GM21786 (cell line): ENCODE measurements around the gene HDHD3.
A peak's percentile ranks its signal among the peaks of the same experiment; 100 is the strongest.
"Not testable (repeated sequence)": the region's sequence is repeated elsewhere in the genome, so short reads cannot be mapped to it uniquely, and the experiment has no call there.

Experiments used
- ATAC-seq: cut with Tn5 transposase; IDR thresholded peaks from one replicate; pipeline ENCODE4 v1.9.1; 2021; ENCODE audit not compliant: unreplicated experiment

HDHD3 gene, protein sequence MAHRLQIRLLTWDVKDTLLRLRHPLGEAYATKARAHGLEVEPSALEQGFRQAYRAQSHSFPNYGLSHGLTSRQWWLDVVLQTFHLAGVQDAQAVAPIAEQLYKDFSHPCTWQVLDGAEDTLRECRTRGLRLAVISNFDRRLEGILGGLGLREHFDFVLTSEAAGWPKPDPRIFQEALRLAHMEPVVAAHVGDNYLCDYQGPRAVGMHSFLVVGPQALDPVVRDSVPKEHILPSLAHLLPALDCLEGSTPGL

DNA sequence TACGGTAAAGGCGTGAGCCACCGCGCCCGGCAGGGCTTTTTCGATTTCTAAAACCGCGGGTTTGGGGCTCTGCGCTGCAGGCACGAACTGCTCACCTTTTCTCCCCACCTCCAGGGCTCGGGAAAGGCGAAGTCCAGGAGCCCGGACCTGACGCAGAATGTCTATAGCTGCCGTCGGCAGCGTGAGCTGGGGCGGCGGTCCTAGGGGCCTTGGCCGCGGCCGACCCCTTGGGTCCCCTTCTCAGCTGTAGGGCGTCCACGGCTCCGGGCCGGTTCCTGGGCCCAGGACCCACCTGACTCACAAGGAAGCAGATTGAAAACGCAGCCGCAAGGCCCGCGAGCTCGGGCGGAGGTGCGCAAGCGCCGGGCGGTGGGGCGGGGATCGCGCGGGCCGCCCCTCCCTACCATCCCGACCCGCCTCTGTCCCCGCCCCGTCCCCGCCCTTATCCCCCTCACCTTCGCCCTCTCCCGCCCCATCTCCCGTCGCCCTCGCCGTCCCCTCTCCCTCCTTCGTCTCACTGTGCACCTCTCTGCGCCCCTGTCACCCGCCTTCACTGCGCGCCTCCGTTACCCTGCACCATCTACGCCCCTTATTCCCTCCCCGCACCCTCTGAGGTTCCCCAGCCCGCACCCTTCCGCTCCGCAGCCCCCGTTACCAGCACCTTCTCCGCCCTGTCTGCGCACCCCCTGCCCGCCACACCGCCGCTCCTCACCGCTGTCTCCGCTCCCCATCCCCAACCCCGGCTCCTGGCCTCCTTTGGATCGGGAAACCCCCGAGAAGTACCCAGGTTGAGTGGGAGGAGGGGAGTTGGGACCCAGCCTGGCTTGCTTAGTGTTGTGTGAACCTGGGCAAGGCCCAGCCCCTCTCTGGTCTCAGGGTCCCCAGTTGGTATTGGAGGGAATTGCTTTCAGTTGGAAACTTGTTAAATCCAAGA lies at the start of gene HDHD3:
TSS of gene HDHD3 (minus strand) at position 353 of the 934 bp plus-strand sequence. CDS start 2,632 bp downstream, outside the sequence.
- peak; percentile 58 for ATAC-seq

DNA sequence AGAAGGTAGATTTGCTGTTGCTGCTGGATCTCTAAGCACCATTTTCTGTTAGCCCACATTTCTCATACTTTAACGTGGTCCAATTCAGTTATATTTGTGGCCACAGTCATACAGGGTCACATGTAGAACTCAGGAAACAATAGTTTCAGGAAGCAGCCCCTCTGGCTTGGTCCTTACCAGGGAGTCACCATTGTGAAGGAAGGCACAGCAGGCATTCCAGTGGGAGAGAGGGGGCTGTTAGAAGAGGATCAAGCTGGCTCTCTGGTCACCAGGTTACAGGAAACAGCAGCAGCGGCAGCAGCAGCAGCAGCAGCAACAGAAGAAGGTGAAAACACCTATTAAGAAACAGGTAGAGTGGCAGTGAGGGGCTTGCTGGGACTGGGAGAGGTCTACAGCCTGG lies 48.3 kb upstream of the HDHD3 start:
- ATAC-seq = no peak

DNA sequence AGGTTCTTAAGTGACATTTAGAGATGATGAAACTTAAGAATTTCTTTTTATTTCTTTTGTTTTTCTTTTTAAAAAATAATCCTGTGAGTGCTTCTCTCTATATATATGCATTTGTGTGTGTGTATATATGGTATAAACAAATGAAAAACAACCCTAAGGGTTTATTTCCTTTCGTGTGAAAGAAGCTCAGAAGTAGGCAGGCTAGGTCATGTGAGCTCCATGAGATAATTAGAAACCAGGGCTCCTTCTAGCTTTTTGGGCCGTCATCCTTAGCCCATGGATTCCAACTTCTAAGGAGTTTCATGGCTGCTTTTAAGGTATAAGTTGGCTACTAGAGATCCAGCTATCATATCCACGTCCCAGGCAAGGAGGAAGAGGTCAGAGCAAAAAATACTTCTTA lies 44.9 kb upstream of the HDHD3 start:
- no peak for ATAC-seq

DNA sequence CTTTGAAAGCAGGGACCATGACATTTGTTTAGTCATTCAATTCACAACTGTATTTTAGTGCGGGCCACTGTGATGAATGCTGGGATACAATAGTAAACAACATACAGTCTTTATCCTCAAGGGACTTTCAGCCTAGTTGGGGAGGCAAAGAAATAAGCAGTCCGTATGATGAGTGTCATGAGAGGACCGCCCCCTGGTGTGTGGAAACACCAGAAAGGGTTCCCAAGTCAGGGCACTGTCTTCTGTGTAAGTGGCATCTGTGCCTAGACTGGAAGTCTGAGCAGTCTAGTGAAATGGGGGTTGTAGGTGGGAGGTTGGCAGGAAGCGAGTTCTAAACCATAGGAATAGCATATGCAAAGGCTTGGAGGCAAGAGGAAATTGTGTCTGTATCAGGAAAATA lies 40.6 kb upstream of the HDHD3 start:
- no peak for ATAC-seq

DNA sequence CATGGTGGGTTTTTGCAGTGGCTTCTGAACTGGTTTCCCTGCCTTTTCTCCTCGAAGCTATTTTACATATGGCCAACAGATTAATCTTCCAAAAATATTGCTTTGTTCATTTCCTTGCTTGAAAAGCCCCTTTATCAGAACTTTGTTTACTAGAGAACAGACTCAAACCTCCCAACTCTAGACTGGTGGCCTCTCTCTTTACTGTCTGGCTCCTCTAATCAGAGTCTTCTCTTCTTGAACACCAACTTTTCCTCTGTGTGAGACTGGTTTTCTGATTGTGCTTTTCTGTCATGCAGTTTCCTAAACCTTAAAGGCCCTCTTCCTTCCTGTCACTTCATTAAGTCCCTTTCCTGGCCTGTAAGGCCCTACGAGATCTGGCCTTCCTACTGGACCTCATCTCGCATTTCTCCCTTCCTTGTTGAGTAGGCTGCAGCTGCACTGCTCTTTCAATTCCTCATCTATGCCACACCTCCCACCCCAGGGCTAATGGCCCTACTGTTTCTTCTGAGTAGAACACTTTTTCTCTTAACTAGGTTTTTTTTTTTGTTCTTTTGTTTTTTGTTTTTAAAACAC lies 39.4 kb upstream of the HDHD3 start:
- peak; percentile 99 for ATAC-seq

DNA sequence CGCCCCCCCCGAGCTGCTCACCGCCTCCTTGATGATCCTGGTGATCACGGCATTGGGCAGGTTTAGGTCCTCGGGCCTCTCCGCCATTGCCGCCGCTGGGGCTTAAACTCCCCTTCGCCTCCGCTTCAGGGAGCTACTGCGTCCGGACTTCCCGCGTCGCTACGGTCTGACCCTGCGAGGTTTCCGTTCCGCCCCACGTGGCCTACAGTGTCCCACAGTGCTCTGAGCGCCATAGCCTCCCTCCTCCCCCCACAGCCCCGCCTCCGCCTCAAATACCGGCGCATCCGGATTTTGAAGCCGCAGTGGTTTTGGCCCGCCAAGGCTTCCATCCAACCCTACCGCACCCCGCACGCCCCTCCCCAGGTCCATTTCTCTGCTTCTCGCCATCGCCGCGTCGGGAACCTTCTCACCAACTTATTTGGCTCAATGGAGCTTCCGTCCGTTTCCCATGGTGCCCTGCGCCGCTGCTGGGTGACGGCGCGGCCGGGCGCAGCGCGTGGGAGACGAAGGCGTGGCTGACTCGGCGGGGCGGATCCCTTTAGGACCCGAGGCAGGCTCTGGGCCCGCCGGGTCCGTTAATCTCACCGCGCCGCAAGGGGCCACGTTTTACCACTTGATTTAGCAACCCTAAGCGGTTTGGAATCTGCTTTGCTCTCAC lies 33.5 kb upstream of the HDHD3 start, which contains the start of the genes C9orf43 and POLE3:
TSS of gene C9orf43 (plus strand) at position 541 of the 658 bp plus-strand sequence. CDS start 2,747 bp downstream, outside the sequence.
TSS of gene POLE3 (minus strand) at position 469 of the 658 bp plus-strand sequence. CDS start at position 87, 382 bp downstream.
- peak; percentile 92 for ATAC-seq

DNA sequence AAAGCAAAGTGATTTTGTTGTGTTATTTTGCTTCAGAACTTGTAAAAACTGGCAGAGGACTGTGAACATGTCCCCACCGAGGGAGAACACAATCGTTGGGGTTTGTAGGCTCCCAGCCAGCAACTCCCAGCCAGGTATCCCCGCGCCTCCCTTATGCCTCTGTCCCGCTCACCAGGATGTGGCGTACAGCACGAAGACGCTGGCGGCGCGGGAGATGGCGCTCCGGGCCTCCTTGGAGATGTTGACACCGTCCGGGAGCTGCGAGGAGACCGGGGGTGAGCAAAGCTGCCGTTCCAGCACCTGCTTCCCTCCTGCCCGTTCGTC lies 33.1 kb upstream of the HDHD3 start:
- no peak for ATAC-seq

DNA sequence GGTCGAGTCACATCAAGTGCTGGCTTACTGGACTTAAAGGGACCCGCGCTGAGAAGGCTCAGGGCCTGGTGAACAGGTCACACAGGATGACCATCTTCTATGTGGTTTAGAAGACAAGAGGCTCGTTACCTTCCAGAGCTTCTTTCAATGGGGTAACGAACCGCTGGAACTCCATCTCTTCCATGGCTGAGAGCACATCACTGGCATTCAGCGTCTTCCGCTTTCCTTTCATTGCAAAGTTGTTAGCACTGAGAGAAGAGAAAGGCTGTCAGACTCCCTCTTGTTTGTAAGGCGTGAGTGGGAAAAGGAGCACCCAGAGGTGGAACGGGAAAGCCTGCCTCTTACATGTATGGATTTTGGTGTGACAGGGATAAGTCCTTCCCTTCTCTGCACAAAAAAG lies 32.7 kb upstream of the HDHD3 start:
- no peak for ATAC-seq

DNA sequence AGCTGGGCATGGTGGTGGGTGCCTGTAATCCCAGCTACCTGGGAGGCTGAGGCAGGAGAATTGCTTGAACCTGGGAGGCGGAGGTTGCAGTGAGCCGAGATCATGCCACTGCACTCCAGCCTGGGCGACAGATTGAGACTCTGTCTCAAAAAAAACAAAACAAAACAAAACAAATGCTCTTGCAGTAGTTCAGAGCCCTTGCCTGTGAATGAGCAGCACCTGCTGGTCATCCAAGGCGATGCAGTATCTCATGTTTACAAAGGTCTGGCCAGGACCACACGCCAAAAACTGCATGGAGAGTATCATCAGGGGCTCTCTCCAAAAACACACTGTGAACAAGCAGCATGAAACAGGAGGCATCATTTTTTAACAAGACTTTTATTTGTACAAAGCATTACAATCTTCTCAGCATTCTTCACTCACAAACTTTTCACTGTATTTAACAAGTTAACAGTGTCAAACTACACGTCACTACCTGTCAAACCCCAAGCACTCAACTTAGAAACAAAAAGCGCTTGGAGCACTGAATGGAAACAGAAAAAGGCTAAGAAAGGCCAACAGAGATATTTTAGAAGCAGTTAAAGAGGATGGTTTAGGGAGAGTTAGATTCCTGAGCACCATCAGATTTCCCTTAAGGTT lies 30.2 kb upstream of the HDHD3 start:
- ATAC-seq = peak; percentile 19

DNA sequence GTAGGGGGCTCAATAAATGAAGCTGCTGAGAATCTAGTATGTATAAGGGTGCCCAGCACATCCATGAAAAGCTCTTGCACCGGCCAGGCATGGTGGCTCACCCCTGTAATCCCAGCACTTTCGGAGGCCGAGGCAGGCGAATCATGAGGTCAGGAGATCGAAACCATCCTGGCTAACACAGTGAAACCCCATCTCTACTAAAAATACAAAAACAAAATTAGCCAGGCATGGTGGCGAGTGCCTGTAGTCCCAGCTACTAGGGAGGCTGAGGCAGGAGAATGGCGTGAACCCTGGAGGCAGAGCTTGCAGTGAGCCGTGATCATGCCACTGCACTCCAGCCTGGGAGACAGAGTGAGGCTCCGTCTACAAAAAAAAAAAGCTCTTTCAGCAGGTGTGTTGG lies 29.6 kb upstream of the HDHD3 start:
- ATAC-seq = not testable (repeated sequence)

DNA sequence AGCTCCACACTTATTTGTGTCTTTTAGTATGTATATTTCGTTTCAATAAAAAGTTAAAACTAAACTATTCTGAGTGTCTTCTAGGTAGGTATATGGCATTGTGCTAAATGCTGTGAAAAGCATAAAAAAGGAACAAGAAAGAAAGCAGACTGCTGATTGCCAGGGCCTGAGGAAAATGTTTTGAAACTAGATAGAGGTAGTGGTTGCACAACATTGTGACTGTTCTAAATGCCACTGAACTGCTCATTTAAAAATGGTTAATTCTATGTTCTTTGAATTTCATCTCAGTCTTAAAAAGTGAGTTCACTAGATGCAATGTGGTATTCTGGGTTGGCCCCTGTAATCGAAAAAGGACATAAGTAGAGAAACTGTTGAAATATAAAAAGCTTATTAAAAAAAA lies 26.9 kb upstream of the HDHD3 start:
- no peak for ATAC-seq

DNA sequence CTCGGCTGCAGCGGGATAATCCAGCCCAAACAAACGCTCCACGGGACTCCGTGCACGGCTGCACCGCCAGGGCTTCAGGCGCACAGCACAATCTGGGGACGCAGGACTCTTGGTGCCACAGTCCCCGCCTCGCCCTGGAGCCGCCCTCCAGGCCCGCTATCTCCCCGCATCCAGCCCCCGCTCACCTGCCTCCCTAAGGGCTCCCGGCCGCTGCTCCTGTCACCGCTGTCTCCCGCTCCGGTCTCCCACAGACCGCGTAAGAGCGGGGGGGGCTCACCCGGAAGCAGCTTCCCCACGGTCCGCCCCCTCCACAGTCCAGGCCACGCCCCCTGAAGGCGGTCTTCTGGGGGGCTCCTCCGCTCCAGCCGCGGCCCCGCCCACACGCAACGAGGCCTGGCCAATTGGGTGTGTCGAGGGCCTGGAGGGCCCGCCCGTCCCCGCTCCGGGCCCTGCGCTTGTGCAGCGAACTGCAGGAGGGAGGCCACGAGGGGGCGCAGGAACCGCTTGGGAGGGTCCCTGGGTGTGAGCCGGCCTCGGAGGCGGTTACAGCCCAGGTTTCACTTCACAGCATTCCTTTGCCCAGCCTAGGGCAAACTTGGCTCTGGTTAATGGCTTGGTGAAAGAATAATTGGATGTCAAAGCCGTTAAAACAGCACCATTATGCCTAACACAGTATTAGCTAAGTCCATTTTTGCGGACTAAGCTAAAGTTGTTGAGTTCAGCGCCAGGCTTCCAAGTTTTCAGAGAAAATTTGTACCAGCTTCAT lies 24.4 kb upstream of the HDHD3 start, which contains the start of gene ALAD:
TSS of gene ALAD (minus strand) at position 258 of the 766 bp plus-strand sequence. CDS start 7,725 bp downstream, outside the sequence.
- peak; percentile 97 for ATAC-seq

DNA sequence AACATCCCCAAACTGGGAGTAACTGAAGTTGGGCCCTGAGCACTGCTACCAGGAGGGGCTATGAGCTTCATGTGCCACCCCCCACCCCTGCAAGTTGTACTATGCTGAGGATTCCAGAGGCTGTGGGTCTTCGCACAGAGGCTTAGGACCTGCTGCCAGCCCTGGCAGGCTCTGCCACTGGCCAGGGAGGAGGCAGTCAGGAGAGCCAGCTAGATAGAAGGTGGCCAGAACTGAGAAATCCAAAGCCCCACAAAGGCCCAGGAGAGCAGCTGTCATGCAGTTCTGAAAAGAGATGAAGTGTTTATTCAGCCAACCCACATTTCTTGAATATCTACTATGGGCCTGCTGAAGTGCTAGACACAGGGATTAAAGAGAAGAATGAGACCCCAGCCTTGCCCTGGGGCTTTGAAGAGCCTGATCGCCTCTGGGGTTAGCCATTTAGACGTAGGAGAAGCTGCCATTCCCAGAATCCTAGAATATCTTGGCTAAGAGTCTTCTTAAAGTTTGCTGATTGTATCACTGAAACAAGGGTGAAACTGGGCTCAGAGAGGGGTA lies 22.9 kb upstream of the HDHD3 start:
- ATAC-seq = no peak

DNA sequence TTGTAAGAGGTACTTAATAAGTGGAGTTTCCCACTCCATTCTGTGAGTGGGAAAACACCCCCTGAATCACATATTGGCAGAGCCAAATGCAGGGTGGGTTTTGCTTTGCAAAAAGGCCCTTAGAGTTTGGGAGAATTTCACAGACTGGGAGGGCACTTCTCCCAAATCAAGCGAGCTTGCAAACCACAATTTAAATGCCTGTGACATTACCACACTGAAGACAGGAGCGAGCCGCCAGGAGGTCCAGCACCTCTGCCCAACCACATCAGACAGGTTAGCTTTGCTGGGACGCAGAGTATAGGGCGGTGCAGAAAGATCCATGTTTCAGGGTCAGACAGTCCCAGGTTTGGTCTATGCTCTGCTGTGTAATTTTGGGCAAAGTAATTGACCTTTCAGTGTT lies 22.0 kb upstream of the HDHD3 start:
- ATAC-seq = no peak

DNA sequence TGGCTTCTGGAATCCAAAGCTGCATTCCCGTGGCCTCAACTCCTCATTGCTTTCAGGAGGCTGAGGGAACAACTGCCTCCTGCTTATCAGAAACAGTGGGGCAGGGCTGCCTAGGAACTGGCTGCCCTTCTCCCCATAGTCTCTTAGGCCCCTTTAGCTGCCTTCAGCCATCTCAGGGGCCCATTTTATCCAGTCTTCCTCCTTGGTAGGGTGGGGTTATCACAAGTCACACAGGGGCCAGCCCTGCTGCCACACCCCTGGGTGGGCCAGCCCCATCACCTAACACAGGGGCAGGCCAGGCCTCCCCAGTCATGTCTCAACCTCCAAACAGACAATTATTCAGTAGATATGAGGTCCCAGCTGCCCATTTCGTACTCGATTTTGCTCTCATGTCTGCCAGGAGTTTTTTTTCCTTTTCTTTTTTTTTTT lies 20.4 kb upstream of the HDHD3 start:
- ATAC-seq = no peak

DNA sequence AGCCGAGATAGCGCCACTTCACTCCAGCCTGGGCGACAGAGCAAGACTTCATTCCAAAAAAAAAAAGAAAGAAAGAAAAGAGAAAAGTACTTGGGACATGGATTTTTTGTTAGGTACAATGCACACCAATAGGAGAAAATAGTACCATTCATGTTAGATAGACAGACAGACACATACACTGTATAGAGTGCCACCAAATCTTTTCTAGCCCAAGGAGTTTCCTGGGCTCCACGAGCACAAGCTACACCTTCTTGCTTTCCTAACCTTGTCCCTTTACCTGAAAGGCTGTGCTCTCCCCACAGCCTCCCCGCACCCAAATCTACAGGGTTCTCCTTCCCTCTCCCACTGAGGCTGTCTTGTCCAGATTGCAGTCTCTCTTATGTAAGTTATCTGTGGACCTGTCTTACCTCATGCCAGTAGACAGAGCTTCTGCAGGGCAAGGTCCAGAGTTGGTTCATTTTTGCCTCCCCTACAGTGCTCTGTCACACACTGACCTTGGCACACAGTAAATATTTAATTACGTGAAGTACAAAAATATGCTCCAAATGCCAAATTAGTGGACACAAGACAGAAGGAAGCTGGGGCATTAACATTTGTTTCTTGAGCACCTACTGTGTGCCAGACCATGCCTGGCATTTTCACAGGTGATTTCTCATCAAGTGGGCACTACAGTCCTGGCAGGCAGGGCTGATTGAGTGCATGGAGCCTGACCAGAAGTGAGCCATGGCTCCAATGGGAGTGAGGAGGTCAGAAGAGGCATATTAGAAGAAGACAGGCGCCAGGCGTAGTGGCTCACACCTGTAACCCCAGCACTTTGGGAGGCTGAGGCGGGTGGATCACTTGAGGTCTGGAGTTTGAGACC lies 18.4 kb upstream of the HDHD3 start:
- ATAC-seq = no peak

DNA sequence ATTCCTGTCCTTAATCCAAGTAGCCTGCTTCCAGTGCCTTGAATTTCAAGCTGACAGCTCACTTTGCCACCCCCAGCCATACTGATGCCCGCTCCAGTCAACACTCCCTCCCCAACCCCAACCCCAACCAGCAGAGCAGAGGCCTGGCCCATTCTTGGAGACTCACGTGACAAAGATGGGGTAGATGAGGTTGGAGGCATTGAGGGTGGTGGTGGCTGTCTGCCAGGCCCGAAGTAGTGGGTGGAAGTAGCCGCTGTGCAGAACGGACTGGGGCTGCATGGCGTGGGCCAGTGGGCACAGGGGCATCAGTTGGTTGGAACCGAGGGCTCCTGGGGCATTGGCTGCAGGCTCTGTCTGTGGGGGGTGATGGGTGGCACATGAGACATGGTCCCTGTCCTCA lies 16.5 kb upstream of the HDHD3 start:
- ATAC-seq = no peak

DNA sequence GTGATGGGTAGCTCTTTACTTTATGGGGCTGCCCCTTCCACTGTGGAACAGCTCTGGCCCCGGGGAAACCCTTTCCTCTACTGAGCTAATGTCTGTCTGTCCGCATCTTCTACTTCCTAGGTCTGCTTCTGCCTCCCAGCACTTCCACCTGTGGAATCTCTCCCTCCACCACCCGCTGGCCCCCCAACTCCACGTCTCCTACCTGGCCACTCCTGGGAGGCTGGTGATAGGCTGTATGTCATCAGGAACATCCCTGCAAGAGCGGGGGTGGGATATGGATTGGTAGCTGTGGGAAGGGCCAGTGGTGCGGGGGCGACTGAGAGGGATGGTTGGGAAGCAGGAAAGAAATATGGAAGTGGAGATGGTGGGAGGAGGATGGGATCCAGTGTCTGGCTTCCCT lies 15.1 kb upstream of the HDHD3 start:
- ATAC-seq = no peak
